Endometrial microvascular endothelial cells (primary cell): ENCODE measurements around the gene TAF6. TPM values are rescaled to one million over a fixed set of nuclear protein-coding genes. Genes with fewer than 3 reads are reported as not detected.

Experiments used
- in situ Hi-C: cut with HindIII; loops from 2 replicates; pipeline ENCODE4 v1.10.0; 2017; ENCODE audit warnings: low sequenced_read_pairs, low pct_unique_long_range_greater_than_20kb; ENCODE audit errors: inconsistent ontology term
- total RNA-seq: library from RNA; depleted of rRNA; stranded (reverse); fragments of >200 nt; gene quantifications from one replicate; pipeline ENCODE4 v1.2.3, GENCODE V29; 2015; ENCODE audit errors: inconsistent ontology term

Gene TAF6
- total RNA-seq, result 101 TPM

- in situ Hi-C loops, result no loop called here
These were observed at the start of gene TAF6, which contains the start of gene CNPY4 for GRCh38 chr7:100119072-100119969. Gene TAF6, minus strand, starts transcription at chr7:100119358. Its CDS starts 5,149 bp downstream, at chr7:100114209. Gene CNPY4, plus strand, starts transcription at chr7:100119634. Its CDS starts 111 bp downstream, at chr7:100119745.

GRCh38 chr7:100167912-100168323, 48.8 kb upstream of the TAF6 start:
- in situ Hi-C loops, result no loop called here

- in situ Hi-C loops, result no loop called here
These were observed 48.1 kb upstream of the TAF6 start for GRCh38 chr7:100166970-100167911.

- in situ Hi-C loops, result no loop called here
These were observed 47.3 kb upstream of the TAF6 start for GRCh38 chr7:100166317-100166940.

- in situ Hi-C loops, result no loop called here
These were observed 44.7 kb upstream of the TAF6 start for GRCh38 chr7:100163871-100164270.

- in situ Hi-C loops, result no loop called here
These were observed 43.9 kb upstream of the TAF6 start for GRCh38 chr7:100163006-100163531.

GRCh38 chr7:100160067-100160466, 40.9 kb upstream of the TAF6 start:
- in situ Hi-C loops, result no loop called here

- in situ Hi-C loops, result no loop called here
These were observed 40.0 kb upstream of the TAF6 start for GRCh38 chr7:100159099-100159623.

GRCh38 chr7:100158229-100159098, 39.3 kb upstream of the TAF6 start, which contains the start of gene TRAPPC14:
Gene TRAPPC14, minus strand, starts transcription at chr7:100158723. Its CDS starts 224 bp downstream, at chr7:100158499.
- in situ Hi-C loops, result no loop called here

GRCh38 chr7:100157334-100158228, 38.4 kb upstream of the TAF6 start:
- in situ Hi-C loops, result no loop called here

- in situ Hi-C loops, result no loop called here
These were observed 37.8 kb upstream of the TAF6 start for GRCh38 chr7:100157069-100157333.

- in situ Hi-C loops, result no loop called here
These were observed 37.3 kb upstream of the TAF6 start for GRCh38 chr7:100156331-100157068.

- in situ Hi-C loops, result no loop called here
These were observed 36.6 kb upstream of the TAF6 start for GRCh38 chr7:100155553-100156317.

GRCh38 chr7:100154651-100155491, 35.7 kb upstream of the TAF6 start:
- in situ Hi-C loops, result no loop called here
